SW480 (cell line): ENCODE data around the gene SNTB2.
A peak's percentile ranks its signal among the peaks of the same experiment; 100 is the strongest.
"Not testable (repeated sequence)": the region's sequence is repeated elsewhere in the genome, so short reads cannot be mapped to it uniquely, and the experiment has no call there.

Experiments used
- DNase-seq: peaks from one replicate; pipeline ENCODE4 v3.0.0-alpha.2; 2016; ENCODE audit warnings: low spot score

Gene SNTB2

GRCh38 chr16:69286941-69287713 lies 100.2 kb downstream of the SNTB2 start:
- peak; percentile 49 for DNase-seq

- not testable (repeated sequence) for DNase-seq
Measured at GRCh38 chr16:69291657-69292056, 104.7 kb downstream of the SNTB2 start.

- no peak for DNase-seq
Measured at GRCh38 chr16:69293401-69293800, 106.4 kb downstream of the SNTB2 start.

- DNase-seq: no peak
Measured at GRCh38 chr16:69294051-69294450, 107.1 kb downstream of the SNTB2 start.

- not testable (repeated sequence) for DNase-seq
Measured at GRCh38 chr16:69296771-69297170, 109.8 kb downstream of the SNTB2 start.

GRCh38 chr16:69298261-69298660 lies 111.3 kb downstream of the SNTB2 start:
- DNase-seq: no peak

- DNase-seq: no peak
Measured at GRCh38 chr16:69301187-69301586, 114.2 kb downstream of the SNTB2 start.

GRCh38 chr16:69301861-69302260 lies 114.9 kb downstream of the SNTB2 start:
- no peak for DNase-seq

- no peak for DNase-seq
Measured at GRCh38 chr16:69302301-69302700, 115.3 kb downstream of the SNTB2 start.

- no peak for DNase-seq
Measured at GRCh38 chr16:69306031-69306430, 119.1 kb downstream of the SNTB2 start.

- no peak for DNase-seq
Measured at GRCh38 chr16:69307091-69307490, 120.1 kb downstream of the SNTB2 start.

- DNase-seq: no peak
Measured at GRCh38 chr16:69307856-69308255, 120.9 kb downstream of the SNTB2 start.

- no peak for DNase-seq
Measured at GRCh38 chr16:69309316-69309715, 122.4 kb downstream of the SNTB2 start.

GRCh38 chr16:69310653-69311532 lies 123.9 kb downstream of the SNTB2 start, which contains the start of gene VPS4A:
Gene VPS4A (plus strand): TSS chr16:69311350. CDS start chr16:69311512, 162 bp downstream.
- DNase-seq: peak; percentile 93

GRCh38 chr16:69311533-69312387 lies 124.8 kb downstream of the SNTB2 start:
- DNase-seq: peak; percentile 55

GRCh38 chr16:69313469-69313868 lies 126.5 kb downstream of the SNTB2 start:
- no peak for DNase-seq

- no peak for DNase-seq
Measured at GRCh38 chr16:69314534-69314933, 127.6 kb downstream of the SNTB2 start.

- no peak for DNase-seq
Measured at GRCh38 chr16:69315486-69316311, 128.7 kb downstream of the SNTB2 start.

GRCh38 chr16:69316595-69317034 lies 129.7 kb downstream of the SNTB2 start:
- no peak for DNase-seq

- no peak for DNase-seq
Measured at GRCh38 chr16:69318177-69318910, 131.4 kb downstream of the SNTB2 start.
